Measurements from ENCODE around the gene FAM236D. TPM values are rescaled to one million over a fixed set of nuclear protein-coding genes. Genes with fewer than 3 reads are reported as not detected.

FAM236D gene
- total RNA-seq, 3 donors from 2014 or later = not detected

Other genes starting within 250 kb of the FAM236D start
- gene HDAC8, start 235.4 kb downstream of the FAM236D start, total RNA-seq = 10 to 100 TPM; 15.9 to 19.6 (median 18.1) TPM
- 1 to 10 TPM; 3.1 to 9.3 (median 5.9) TPM for gene PHKA1, start 93.9 kb downstream of the FAM236D start, total RNA-seq
- not detected for gene DMRTC1B, start 31.3 kb downstream of the FAM236D start, total RNA-seq
- gene FAM236B, start 25.6 kb downstream of the FAM236D start, total RNA-seq = not detected
- not detected for gene FAM236C, start 104.4 kb upstream of the FAM236D start, total RNA-seq
- not detected for gene FAM236A, start 130.0 kb upstream of the FAM236D start, total RNA-seq
- not detected for gene DMRTC1, start 135.6 kb upstream of the FAM236D start, total RNA-seq
- not detected for gene PABPC1L2B, start 194.7 kb upstream of the FAM236D start, total RNA-seq